Endometrium (tissue), 2 donors: ENCODE data around the gene CCNE1.
"Not testable (repeated sequence)": the region's sequence is repeated elsewhere in the genome, so short reads cannot be mapped to it uniquely, and the experiment has no call there.

Experiments
- FAIRE-seq: peaks from 2 replicates; lab custom pipeline; 2012; peaks lifted over from hg19 to GRCh38; lab: Jason Lieb, UNC
- donor health status: control.
- donor health status: control.

Gene CCNE1

DNA sequence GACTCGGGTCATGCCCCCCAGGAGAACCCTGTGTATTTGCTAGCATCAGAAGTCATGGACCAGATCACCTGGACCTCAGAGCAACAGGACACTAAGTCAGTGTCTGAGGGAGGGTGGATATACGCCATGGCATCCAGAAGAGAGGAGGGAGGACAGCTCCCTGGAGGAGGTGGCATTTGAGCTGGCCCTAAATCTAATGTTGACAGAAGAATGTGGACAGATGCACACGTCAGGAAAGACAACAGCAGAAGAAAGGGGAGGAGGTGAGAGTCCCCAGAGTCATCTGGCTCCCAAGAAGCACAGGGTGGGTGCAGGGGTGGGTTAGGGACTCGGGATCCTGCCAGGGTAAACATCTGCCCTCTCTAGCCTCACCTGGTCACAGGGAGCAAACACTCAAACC lies 24.5 kb upstream of the CCNE1 start:
- FAIRE-seq = no peak

DNA sequence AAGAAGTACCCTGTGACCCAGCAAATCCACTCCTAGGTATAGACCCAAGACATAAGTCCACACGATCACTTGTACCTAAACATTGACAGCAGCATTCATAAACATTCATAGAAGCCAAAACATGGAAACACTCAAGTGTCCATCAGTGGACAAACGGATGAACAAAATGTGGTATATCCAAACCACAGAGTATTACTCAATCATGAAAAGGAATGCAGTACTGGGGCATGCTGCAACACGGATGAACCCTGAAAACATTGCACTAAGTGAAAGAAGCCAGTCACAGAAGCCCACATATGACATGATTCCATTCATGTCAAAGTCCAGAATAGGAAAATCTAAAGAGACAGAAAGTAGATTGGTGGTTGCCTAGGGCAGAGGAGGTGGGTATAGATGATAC lies 22.8 kb upstream of the CCNE1 start:
- no peak for FAIRE-seq

DNA sequence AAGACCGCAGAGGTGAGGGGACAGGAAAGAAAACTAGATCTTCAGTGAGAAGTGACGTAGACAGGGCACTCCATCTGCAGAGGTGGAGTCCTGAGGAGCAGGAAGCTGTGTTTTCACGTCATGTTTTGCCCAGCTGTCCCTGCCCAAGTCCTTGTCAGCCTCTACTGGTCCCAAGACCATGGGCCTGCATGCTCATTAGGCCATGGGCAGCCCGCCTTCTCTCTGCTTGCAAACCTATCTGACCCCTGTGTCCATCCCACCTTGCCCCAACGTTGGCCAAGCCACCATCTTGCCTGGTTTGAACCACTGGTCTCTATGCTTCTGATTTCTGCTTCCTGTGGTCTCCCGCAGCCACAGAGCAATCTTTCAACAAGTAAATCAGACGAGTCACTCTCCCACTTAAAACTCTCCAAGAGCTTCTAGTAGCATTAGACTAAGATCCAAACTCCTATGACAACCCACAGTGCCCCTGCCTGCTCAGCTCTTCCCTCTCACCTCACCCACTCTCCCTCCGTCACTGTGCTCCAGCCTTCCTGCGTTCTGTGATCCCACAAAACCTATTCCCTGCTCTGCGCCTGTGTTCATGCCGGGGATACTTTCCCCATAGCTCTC lies 18.6 kb upstream of the CCNE1 start:
- FAIRE-seq = no peak

DNA sequence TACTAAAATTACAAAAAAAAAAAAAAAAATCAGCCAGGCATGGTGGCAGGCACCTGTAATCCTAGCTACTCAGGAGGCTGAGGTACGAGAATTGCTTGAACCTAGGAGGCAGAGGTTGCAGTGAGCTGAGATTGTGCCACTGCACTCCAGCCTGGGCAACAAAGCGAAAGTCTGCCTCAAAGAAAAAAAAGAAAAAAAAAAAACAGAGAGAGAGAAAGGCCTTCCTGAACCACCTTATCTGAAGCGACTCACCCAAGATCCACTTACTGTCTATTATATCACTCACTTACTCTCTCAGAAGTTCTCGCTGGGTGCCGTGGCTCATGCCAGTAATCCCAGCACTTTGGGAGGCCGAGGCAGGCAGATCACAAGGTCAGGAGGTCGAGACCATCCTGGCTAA lies 17.3 kb upstream of the CCNE1 start:
- FAIRE-seq = not testable (repeated sequence)

DNA sequence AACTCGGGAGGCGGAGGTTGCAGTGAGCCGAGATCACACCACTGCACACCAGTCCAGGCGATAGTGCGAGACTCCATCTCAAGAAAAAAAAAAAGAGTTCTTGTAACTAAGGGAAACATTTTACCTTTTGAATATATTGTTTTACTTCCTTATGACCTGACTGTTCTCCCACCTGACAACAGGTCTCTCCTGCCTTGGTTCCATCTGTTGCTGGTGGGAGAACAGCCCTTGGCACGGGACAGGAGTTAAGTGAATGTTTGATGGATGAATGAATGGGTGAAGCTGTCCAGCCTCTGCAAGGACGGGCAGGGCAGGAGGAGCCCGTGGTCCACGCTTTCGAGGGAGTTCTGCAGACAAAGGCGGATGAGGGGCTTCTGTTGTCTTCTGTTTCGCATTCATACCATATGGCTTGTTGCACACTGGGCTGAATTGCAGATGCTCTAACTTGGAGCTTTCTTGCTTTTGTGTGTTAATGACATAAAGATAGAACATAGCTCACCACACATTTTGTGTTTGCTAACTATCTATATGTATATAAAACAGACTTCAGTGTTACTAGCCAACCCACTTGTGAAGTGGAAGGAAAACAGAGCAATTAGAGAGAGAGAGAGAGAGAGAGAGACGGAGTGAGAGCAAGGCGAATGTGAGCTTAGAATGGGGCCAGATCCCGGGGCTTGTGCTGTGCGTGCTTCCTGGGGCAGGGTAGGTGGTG lies 16.2 kb upstream of the CCNE1 start:
- no peak for FAIRE-seq

DNA sequence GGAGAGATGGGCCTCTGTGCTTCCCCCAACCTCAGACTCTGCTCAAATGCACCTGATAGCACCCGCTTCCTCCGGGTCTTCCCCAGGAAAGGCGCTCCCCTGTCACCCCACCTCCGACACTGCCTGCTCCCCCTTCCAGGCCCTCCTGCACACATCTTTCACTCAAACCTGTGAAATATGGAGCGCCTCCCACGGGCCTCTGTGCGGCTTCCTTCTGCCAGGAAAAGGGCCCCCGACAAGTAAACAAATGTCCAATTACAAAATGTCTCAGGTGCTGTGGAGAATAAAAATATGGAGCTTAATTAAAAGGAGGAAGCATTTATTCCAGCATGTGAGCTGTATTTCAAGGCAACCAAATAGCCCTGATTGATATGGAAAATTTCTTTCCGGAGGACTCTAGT lies 15.6 kb upstream of the CCNE1 start:
- no peak for FAIRE-seq

DNA sequence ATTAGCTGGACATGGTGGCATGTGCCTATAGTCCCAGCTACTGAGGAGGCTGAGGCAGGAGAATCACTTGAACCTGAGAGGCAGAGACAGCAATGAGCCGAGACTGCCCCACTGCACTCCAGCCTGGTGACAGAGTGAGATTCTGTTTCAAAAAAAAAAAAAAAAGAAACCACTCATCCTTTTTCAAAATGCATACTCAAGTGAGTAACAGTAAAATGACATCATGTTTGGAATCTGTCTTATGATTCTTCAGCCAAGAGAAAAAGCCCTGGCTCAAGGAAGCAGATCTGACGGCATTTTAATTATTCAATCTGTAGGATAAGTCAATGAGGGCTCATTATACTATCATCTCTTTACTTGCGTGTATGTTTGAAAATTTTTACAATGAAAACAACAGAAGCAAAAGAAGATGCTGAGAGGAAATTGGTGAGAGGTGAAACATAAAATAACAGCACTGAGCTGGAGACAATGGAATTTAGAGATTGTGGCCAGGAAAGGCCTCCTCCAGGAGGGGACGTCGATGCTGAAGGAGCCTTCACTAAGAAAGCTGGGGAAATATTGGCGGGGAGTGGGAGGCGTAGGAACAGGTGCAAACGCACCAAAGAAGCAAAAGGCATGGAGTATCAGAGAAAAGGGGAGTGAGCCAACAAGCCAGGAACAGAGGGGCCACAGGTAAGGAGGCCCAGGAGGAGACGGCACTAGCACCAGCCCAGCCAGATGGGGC lies 12.9 kb upstream of the CCNE1 start:
- no peak for FAIRE-seq

DNA sequence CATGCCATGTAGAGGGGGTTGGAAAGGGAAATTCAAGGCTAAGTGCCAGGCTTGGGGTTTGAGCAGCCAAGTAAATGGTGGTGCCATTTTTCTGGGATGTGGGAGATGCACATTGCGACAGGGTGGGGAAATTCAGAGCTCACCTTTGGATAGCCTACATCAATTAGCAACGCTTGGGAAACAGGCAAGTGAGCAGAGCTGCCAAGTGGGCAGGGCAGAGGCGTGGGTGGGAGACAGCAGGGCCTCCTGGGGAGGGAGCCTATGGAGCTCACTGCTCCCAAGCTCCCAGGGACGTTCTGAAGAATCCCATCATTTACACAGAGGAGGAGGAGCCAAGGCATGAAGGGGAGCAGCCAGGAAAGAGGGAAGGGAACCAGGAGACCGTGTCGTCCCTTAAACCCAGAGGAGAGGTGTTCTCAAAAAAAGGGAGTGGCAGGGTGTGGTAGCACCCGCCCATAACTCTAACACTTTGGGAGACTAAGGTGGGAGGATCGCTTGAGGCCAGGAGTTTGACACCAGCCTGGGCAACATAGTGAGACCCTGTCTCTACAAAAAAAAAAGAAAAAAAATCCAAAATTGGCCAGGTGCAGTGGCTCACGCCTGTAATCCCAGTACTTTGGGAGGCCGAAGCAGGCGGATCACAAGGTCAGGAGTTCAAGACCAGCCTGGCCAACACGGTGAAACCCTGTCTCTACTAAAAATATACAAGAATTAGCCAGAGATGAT lies 11.5 kb upstream of the CCNE1 start:
- FAIRE-seq = no peak

DNA sequence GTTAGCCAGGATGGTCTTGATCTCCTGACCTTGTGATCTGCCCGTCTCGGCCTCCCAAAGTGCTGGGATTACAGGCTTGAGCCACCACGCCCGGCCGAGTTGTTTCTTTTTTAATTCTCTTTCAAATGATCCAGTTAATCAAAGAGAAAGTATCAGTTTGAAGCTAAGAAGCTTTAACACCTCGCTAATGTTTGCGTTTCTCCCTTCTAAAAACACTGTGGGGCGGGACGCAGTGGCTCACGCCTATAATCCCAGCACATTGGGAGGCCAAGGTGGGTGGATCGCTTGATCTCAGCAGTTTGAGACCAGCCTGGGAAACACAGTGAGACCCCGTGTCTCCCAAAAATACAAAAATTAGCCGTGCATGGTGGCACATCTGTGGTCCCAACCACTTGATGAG lies 7.8 kb upstream of the CCNE1 start:
- not testable (repeated sequence) for FAIRE-seq

DNA sequence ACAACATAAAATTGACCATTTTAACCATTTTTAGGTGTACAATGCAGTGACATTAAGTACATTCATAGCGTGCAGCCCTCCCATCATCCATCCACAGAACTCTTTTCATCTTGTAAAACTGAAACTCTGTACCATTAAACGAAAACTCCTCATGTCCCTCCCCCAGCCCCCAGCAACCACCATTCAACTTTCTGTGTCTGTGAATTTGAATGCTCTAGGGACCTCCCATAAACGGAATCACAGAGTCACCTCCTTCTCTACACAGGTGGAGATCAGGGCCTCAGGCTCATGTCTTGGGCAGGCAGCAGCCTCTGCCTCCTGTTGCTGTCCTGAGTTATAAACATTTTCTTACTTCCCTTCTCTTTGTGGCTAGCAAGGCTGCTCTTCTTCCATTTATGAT lies 7.3 kb upstream of the CCNE1 start:
- no peak for FAIRE-seq

DNA sequence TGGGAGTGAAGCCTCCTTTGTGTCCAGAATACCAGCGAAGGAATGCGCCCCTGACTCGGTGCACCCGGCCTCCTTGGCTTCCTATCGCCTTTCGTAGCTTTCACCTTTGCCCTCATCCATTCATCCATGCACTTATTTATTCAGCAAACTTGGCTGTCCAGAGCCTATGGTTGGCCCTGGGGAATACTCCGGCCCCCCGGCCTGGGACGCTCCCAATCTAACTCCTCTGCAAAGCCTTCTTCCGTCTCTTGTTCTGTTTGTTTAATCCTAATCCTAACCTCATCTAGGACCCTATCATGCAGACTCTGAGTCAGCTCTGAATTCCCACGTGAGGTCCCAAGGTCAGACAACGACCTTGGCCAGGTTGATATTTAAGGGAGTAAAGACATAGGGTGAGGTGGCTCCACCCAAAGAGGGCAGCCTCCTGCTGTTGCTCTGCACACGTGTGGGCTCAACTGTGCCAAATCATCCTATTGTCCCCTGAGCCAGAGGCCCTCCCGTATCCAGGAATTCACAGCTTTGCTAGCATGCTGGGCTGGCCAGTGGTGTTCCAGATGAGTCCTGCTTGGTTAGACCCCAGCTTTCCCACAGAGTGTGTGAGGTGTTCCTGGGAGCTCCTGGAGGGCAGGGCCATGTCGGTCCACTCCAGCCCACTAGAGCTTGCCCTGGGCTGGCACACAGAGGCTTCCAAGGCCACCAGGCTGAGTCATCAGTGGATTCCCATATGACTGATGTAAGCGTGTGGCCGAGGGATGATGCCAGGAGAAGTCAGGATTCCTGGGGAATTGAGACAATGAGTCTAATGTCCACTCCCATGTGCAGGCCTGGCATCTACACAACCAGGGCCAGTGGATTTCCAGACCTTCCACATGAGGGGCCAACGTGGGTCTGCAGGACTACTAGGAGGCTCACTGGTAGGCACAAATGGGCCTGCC lies 6.5 kb upstream of the CCNE1 start:
- FAIRE-seq = no peak

DNA sequence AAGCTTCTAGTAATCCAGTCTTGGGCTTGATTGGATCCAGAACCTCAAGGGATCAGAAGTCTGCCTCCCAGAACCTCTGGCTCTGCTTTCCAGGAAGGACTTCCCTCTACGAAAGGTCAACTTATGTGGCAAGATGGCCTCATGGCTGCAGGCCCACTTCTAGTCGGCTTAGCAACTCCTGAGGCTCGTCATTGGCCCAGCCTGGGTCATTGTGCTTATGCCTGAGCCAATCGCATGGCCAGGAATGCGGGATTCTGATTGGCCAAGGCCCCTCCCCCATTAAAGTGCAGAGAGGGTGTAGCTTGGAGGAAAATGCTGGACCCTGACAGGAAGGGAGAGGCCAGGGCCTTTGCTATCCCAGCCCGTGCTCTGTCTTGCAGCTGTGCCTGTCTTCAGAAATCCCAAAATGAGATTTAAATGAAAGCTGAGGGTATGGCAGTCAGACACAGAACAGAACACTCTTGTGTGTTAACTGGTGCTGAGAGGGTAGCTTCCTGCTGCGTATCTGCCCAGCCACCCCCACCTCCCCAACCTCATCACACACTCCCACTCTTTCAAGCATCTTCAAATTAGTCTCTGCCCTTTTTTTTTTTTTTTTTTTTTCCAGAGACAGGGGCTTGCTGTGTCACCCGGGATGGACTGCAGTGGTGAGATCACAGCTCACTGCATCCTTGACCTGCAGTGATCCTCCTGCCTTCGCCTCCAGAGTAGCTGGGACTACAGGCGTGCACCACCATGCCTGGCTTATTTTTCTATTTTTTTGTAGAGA lies 5.5 kb upstream of the CCNE1 start:
- FAIRE-seq = no peak

DNA sequence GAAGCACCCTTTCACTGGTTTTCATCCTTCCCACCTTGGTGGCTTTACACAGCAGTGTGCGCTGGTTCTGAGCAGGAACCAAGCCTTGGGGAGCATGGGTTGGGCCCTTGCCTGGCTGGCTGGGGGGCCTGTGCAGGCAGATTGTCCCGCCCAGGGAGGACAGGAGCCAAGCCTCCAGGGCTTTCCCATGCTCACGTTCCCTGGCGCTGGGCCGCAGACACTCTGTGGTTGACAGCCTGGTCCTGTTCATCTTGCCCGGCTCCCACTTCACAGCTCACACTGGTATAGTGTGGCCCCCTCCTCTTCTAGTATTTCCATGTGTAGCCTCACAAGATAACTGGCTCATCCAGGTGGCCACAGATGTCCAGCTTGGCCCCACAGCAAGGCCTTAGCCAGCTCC lies 4.6 kb upstream of the CCNE1 start:
- no peak for FAIRE-seq

DNA sequence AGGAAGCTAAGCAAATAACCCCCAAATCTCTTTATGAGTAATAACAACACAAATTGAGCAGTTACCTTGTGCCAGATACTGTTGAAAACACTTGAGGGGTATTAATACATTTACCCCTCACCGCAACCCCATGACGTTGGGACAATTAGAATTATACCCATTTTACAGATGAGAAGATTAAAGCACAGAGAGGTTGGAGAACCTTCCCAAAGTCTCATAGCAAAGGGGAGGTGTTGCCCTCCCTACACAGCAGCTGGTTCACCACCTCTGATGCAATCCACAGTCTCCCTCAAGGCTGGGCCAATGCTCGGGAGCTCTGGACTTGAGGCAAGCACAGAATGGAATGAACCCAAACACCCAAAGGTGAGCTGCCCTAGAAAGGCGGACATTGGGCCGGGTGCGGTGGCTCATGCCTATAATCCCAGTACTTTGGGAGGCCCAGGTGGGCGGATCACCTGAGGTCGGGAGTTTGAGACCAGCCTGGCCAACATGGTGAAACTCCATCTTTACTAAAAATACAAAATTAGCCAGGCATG lies 3.9 kb upstream of the CCNE1 start:
- FAIRE-seq = no peak

DNA sequence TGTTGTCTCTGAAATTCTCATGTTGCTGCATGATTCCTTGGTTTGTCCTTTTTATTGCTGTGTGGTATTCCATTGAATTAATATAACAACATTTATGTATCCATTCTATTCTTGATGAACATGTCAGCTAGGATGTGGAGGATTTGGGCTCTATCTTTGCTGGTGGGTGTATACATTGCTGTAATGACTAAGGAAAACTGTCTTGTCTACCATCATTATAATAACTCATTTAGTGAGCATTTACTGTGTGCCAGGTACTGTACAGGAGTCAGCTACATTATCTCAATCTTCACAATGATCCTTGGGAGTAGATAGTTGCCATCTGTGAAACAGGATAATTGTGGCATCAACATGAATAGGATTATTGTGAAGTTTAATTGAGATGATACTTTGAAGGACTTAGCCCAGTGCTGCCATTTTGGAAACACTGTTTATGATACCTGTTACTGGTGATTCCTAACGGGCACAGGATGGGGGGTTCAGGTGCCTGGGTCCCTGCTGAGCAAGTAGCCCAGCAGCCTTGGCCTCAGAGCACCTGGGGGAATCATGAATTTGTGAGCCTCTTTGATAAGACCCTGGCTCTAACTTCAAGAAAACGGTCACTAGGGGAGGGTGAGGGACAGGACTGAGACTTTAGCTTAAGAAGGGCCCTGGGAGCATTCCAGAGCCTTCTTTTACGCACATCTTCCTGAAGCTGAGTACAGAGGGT lies 1.8 kb upstream of the CCNE1 start:
- FAIRE-seq = no peak

DNA sequence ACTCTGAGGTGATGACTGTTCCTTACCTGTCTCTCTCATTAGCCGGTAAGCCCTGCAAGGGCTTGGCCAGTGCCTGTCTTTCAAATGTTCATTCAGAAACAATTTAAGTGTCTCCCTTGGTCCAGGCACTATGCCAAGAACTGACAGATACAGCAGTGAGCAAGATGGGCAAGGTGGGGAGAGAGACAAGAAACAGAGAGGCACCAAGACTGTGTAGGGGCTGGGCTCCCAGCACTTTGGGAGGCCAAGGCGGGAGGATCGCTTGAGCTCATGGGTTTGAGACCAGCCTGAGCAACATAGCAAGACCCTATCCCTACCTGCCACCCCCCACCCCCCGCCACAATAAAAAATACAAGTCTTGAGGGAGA lies 1.3 kb upstream of the CCNE1 start:
- no peak for FAIRE-seq

DNA sequence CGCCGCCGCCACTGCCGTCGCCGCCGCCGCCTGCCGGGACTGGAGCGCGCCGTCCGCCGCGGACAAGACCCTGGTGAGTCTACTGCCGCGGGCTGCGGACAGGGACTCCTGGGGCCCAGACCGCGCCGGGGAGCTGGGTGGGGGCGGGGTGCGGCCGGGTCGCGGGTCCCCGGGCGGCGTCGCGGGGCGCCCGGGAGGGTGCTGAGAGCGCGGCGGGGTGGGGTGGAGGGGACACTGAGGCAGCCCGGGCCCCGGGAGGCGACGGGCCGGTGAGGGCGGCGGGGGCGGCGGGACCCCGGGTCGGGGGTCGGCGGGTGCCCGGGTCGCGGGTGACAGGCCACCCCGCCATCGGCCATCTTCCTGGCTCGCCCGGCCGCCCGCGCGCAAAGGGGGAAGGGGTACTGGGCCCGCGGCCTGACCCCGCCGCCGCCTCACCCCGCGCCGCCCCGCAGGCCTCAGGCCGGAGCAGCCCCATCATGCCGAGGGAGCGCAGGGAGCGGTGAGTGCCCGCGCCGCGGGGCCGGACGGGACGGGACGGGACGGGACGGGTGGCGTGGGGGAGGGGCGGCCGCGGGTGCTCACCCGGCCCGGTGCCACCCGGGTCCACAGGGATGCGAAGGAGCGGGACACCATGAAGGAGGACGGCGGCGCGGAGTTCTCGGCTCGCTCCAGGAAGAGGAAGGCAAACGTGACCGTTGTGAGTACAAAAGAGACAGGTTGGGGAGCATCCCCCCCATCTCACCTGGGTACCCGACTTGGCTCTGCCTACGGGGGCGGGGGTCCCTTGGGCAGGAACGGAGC lies 489 bp downstream of the CCNE1 start:
- FAIRE-seq = no peak

DNA sequence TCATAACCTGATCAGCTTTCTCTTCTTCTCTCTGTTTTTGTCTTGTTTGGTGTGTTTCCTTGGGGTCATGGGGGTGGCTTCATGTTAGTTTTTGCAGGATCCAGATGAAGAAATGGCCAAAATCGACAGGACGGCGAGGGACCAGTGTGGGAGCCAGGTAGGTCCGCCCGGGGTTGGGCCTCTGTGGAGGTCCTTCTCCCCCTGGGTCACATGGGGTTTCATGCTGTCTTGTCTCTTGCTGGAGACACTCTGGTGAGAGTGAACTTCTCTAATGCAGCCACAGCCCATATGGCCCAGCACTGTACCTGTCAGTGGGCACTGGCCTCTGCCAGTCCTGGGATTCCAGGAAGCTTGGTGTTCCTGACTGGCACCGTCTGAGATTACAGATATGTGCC lies 1.1 kb downstream of the CCNE1 start:
- no peak for FAIRE-seq

DNA sequence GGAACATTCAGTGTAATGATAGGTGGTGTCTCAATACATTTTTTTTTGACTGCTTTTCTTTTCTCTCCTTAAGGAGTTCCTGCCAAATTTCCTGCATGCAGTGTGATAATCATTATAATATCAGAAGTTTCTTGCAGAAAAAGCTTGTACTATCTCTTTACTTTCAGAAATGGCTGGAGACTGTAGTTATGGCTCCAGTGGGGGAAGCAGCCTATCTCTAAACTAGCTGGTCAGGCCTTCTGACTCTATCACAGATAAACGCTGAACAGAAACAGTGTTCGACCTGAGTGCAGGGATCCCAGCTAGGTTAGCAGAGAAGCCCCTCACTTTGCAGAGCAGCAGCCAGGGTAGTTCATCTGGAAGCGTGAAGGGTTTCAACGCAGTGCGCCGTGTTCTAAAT lies 1.9 kb downstream of the CCNE1 start:
- FAIRE-seq = no peak
